PC-9 (cell line): ENCODE measurements around the gene INO80C. TPM values are rescaled to one million over a fixed set of nuclear protein-coding genes. Genes with fewer than 3 reads are reported as not detected.

Experiments used
- BruUV-seq: library from RNA; stranded (reverse); fragments of 400-500 nt; replicated peaks from 2 replicates; lab custom pipeline; 2021; lab: Mats Ljungman, UMichigan
- CTCF ChIA-PET: fragments of 300-600 bp; sonication (Branson Sonifier 250); formaldehyde crosslinking; loops from one replicate; lab custom pipeline; 2022; ENCODE audit warnings: antibody characterized with exemption; lab: Charles Lee
- POLR2A ChIA-PET: fragments of 300-600 bp; sonication (Branson Sonifier 250); formaldehyde crosslinking; loops from one replicate; lab custom pipeline; 2022; ENCODE audit warnings: antibody characterized with exemption; ENCODE audit not compliant: unreplicated experiment; lab: Charles Lee
- DNase-seq, 2 experiments: peaks; one replicate each; pipeline versions ENCODE4 v3.0.0 to v3.0.0-alpha.2; 2015 to 2022; ENCODE audit warnings: mixed read lengths in 1 of 2
- H2AFZ ChIP-seq: fragments of 200-600 bp; sonication (generic); 2 replicates; pipeline ENCODE4 v1.8.1; 2017; ENCODE audit warnings: antibody characterized with exemption
- H3F3A ChIP-seq: fragments of 200-600 bp; sonication (generic); 2 replicates; pipeline ENCODE4 v1.8.1; 2017; ENCODE audit warnings: antibody characterized with exemption, mild to moderate bottlenecking, low read depth; ENCODE audit not compliant: insufficient read depth
- H3K27ac ChIP-seq: fragments of 200-600 bp; sonication (generic); 2 replicates; pipeline ENCODE4 v1.6.1; 2016; ENCODE audit warnings: mixed run types
- H3K27me3 ChIP-seq: fragments of 200-600 bp; sonication (generic); 2 replicates; pipeline ENCODE4 v1.6.1; 2016; ENCODE audit warnings: low read depth, mixed run types; ENCODE audit not compliant: insufficient read depth
- H3K36me3 ChIP-seq: fragments of 200-600 bp; sonication (generic); 2 replicates; pipeline ENCODE4 v1.6.1; 2016; ENCODE audit warnings: low read depth, mixed run types
- H3K4me1 ChIP-seq: fragments of 200-600 bp; sonication (generic); replicated peaks from 2 replicates; pipeline ENCODE4 v1.6.1; 2016; ENCODE audit warnings: mixed run types; ENCODE audit not compliant: insufficient read depth
- H3K4me2 ChIP-seq: fragments of 200-600 bp; sonication (generic); 2 replicates; pipeline ENCODE4 v1.6.1; 2017; ENCODE audit warnings: mixed run types
- H3K4me3 ChIP-seq: fragments of 200-600 bp; sonication (generic); 2 replicates; pipeline ENCODE4 v1.6.1; 2016; ENCODE audit warnings: mixed run types
- H3K79me2 ChIP-seq: fragments of 200-600 bp; sonication (generic); 2 replicates; pipeline ENCODE4 v1.6.1; 2017; ENCODE audit warnings: low read depth, mixed run types
- H3K9me2 ChIP-seq: fragments of 200-600 bp; sonication (generic); 2 replicates; pipeline ENCODE4 v1.8.1; 2017; ENCODE audit warnings: mild to moderate bottlenecking; ENCODE audit not compliant: insufficient read depth
- H3K9me3 ChIP-seq: fragments of 200-600 bp; sonication (generic); 2 replicates; pipeline ENCODE4 v1.8.1; 2016; ENCODE audit warnings: low read depth; ENCODE audit not compliant: insufficient read depth
- H4K20me1 ChIP-seq: fragments of 200-600 bp; sonication (generic); 2 replicates; pipeline ENCODE4 v1.8.1; 2017; ENCODE audit not compliant: insufficient read depth
- EZH2 ChIP-seq: fragments of 200-600 bp; sonication (generic); IDR thresholded peaks from 2 replicates; pipeline ENCODE4 v1.8.0; 2017; ENCODE audit warnings: antibody characterized with exemption, low read depth
- intact Hi-C: fragments of 100-400 bp; cut with micrococcal nuclease; formaldehyde crosslinking; loops from one replicate; pipeline ENCODE4 v1.10.0; 2022; ENCODE audit not compliant: unreplicated experiment
- total RNA-seq: library from RNA; stranded (reverse); gene quantifications from 2 replicates; pipeline ENCODE4 v1.2.3, GENCODE V29; 2021
- TF ChIP-seq, protein P1 (sequence below): fragments of 200-600 bp; sonication (generic); conservative IDR thresholded peaks from 2 replicates; pipeline ENCODE4 v1.6.1; 2017; ENCODE audit warnings: mixed run types, antibody characterized with exemption, mild to moderate bottlenecking, moderate library complexity

The INO80C gene
- total RNA-seq, 1 experiment from 2014 or later: 29.5 TPM

DNA sequence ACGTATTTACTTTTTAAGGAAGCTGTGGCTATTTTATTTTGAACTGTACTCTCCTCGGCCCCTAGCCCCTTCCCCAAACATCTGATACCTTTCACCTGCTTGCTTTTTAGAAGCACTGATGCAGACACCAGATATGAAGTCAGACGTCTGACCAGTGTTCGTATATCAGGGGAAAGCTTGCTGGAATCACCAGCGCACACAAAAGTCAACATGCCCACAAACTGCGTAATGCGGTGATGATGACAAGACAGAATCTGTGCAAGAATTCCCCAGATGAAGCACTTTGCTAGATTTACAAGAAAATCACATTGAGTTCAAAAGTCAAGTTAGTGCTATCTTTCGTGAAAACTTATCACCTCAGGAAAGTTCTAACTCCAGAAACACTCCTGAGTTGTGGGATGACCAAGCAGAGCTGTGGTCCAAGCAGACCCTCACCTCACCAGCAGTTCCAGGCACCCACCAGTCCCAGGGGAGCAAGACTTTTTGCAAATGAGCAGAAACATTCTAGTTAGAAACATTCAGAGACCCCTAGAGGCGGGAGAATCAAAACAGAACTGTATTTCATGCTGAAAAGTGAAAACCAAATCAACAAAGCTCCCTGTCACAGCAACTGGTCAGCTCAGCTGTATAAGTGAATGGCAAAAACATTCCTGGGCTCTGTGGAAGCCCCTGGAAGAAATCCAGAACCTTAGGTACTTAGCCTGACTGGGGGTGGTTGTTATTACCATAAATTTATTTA is 55.7 kb downstream of the INO80C start:
- Histone ChIP-seq H3F3A (no peaks in the 10 kb centered on the region), H3K27me3 (no peaks in the 10 kb centered on the region), H3K79me2 (no peaks in the 10 kb centered on the region), H3K4me2 (no peak overlapping the region), H3K9me2 (no peaks in the 10 kb centered on the region), H2AFZ (no peak overlapping the region), H3K27ac (no peak overlapping the region), H3K36me3 (no peaks in the 10 kb centered on the region), H3K4me3 (no peak overlapping the region), H4K20me1 (no peaks in the 10 kb centered on the region), H3K9me3 (no peaks in the 10 kb centered on the region), H3K4me1 (peaks cover 3% of the 10 kb centered on the region; the same call in 1 of the 2 replicates)
- CTCF ChIA-PET: no interaction called here
- intact Hi-C loops: no loop called here
- no peak for DNase-seq
- TF ChIP-seq, protein P1, sequence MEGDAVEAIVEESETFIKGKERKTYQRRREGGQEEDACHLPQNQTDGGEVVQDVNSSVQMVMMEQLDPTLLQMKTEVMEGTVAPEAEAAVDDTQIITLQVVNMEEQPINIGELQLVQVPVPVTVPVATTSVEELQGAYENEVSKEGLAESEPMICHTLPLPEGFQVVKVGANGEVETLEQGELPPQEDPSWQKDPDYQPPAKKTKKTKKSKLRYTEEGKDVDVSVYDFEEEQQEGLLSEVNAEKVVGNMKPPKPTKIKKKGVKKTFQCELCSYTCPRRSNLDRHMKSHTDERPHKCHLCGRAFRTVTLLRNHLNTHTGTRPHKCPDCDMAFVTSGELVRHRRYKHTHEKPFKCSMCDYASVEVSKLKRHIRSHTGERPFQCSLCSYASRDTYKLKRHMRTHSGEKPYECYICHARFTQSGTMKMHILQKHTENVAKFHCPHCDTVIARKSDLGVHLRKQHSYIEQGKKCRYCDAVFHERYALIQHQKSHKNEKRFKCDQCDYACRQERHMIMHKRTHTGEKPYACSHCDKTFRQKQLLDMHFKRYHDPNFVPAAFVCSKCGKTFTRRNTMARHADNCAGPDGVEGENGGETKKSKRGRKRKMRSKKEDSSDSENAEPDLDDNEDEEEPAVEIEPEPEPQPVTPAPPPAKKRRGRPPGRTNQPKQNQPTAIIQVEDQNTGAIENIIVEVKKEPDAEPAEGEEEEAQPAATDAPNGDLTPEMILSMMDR: no peak
- no peak for TF ChIP-seq EZH2
- POLR2A ChIA-PET: no interaction called here
- BruUV-seq: no TSS peak

DNA sequence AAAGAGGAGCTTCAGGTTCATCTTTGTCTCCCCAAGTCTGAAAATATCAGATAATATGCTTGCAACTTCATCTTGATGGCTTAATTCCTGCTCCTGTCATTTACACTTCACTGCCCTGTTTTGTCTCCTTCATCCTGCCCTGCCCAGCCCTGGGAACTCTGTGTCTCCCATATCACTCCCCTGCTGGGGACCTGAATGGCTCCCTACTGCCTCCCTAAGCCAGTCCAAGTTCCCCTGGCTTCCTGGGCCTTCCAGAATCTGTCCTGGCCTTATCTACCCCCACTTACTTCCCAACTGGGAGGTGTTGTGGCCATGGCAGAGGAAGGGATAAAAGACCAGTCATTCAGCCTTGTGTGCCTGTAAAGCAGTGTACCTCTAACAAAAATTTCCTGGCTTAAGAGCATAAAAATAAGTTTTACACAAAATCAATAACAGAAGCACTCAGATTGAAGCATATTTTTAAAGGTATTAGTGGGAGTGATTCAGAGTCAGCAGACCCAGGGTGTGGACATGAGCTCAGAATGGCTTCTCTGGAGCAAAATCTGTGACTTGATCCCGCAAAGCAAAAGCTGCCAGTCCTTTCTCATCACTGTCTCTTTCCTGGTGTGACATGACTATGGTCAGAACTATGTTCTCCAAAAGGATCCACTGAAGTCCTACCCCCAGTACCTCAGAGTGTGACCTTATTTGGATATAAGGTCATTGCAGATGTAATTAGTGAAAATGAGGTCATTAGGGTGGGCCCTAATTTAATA is 59.1 kb downstream of the INO80C start:
- Histone ChIP-seq H3F3A (no peaks in the 10 kb centered on the region), H3K36me3 (no peaks in the 10 kb centered on the region), H2AFZ (no peak overlapping the region), H3K9me3 (no peaks in the 10 kb centered on the region), H3K9me2 (no peaks in the 10 kb centered on the region), H3K27ac (no peak overlapping the region), H3K4me2 (no peak overlapping the region), H3K79me2 (no peaks in the 10 kb centered on the region), H3K4me1 (peaks cover 16% of the 10 kb centered on the region), H4K20me1 (no peaks in the 10 kb centered on the region), H3K4me3 (no peak overlapping the region), H3K27me3 (no peaks in the 10 kb centered on the region)
- no peak for DNase-seq
- intact Hi-C loops: no loop called here
- ChIA-PET POLR2A (no interaction called here), CTCF (no interaction called here)
- no TSS peak for BruUV-seq
- TF ChIP-seq, protein P1: no peak
- no peak for TF ChIP-seq EZH2

DNA sequence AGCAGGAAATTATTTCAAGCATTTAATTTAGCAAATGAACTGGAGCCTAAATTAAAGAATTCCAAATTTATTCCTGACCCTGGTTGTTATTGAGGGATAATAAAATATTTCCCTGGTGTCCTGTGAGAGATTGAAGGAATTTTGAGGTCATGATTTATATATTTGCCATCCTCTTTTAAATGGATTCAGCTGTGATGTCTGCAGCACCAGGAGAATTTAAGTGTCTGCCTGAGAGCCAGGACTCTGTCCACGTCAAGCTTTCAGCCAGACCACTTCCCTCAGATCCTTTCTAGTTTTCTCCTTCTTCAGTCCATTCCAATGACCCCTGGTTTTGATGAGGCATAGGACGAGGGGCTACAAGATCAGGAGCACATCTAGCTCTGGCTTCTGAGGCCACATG is 59.9 kb downstream of the INO80C start:
- CTCF ChIA-PET: no interaction called here

More for the DNA sequence above, 59.9 kb downstream of the INO80C start:
- Histone ChIP-seq H3K36me3 (no peaks in the 10 kb centered on the region), H3K4me1 (peaks cover 16% of the 10 kb centered on the region), H3K9me3 (no peaks in the 10 kb centered on the region), H3K27ac (no peak overlapping the region), H3K9me2 (no peaks in the 10 kb centered on the region), H3K4me3 (no peak overlapping the region), H2AFZ (no peak overlapping the region), H4K20me1 (no peaks in the 10 kb centered on the region), H3K27me3 (no peaks in the 10 kb centered on the region), H3F3A (no peaks in the 10 kb centered on the region), H3K79me2 (no peaks in the 10 kb centered on the region), H3K4me2 (no peak overlapping the region)
- POLR2A ChIA-PET: no interaction called here
- intact Hi-C loops: no loop called here
- TF ChIP-seq, protein P1: no peak
- no peak for TF ChIP-seq EZH2
- BruUV-seq: no TSS peak
- DNase-seq: no peak
